Thyroid gland (tissue), 4 donors: ENCODE results near the gene TCL1B. TPM values are rescaled to one million over a fixed set of nuclear protein-coding genes. Genes with fewer than 3 reads are reported as not detected.

Experiments
- DNase-seq, 2 donors: peaks; one replicate each; pipeline ENCODE4 v3.0.0-alpha.2; 2019
- H3K27ac ChIP-seq, 3 donors: fragments of 200-600 bp; sonication (generic); 1 replicate in 2 of 3; 2 replicates in 1 of 3; pipeline ENCODE4 v1.5.1; 2016 to 2019; ENCODE audit warnings: mild to moderate bottlenecking in 1 of 3, moderate library complexity in 1 of 3
- H3K27me3 ChIP-seq: fragments of 200-600 bp; sonication (generic); one replicate; pipeline ENCODE4 v1.5.1; 2019
- H3K36me3 ChIP-seq, 2 donors: fragments of 200-600 bp; sonication (generic); one replicate each; pipeline ENCODE4 v1.5.1; 2016 to 2019
- H3K4me1 ChIP-seq, 2 donors: fragments of 200-600 bp; sonication (generic); one replicate each; pipeline ENCODE4 v1.5.1; 2017 to 2019
- H3K4me3 ChIP-seq, 3 donors: fragments of 200-600 bp; sonication (generic); replicated peaks in 1 of 3; 1 replicate in 2 of 3; 2 replicates in 1 of 3; pipeline ENCODE4 v1.5.1; 2016; ENCODE audit warnings: mild to moderate bottlenecking in 1 of 3
- H3K9me3 ChIP-seq: fragments of 200-600 bp; sonication (generic); one replicate; pipeline ENCODE4 v1.5.1; 2017
- CTCF ChIP-seq, 6 experiments: fragments of 200-600 bp in 3 of 6; fragments of 450-650 bp in 3 of 6; sonication (generic) in 3 of 6; IDR thresholded peaks; one replicate each; pipeline ENCODE4 v1.5.1; 2016 to 2019; ENCODE audit warnings: antibody characterized with exemption in 6 of 6, mild to moderate bottlenecking in 2 of 6, inconsistent platforms in 1 of 6, moderate library complexity in 1 of 6
- POLR2A ChIP-seq, 2 donors: fragments of 450-650 bp; IDR thresholded peaks; one replicate each; pipeline ENCODE4 v1.6.1; 2017; ENCODE audit warnings: antibody characterized with exemption in 2 of 2, mild to moderate bottlenecking in 2 of 2, moderate library complexity in 1 of 2
- WGBS, 2 donors: methylation state at CpG; one replicate each; pipeline ENCODE4 v1.1.5; 2017; 5-methylcytosine and 5-hydroxymethylcytosine counted together
- intact Hi-C: fragments of 100-400 bp; cut with DNase I; formaldehyde crosslinking; loops from one replicate; pipeline ENCODE4 v1.15.1; 2023
- total RNA-seq, 4 donors: library from RNA; depleted of rRNA; stranded (reverse); fragments of >200 nt; gene quantifications; one replicate each; pipeline ENCODE4 v1.2.3, GENCODE V29; 2016

The TCL1B gene
- total RNA-seq, 4 donors from 2014 or later: not detected

- Histone ChIP-seq H3K27me3 (no peaks in the 10 kb centered on the region), H3K4me3 (no peak overlapping the region), H3K9me3 (no peaks in the 10 kb centered on the region), H3K27ac (no peak overlapping the region), H3K36me3 (no peaks in the 10 kb centered on the region), H3K4me1 (no peaks in the 10 kb centered on the region)
- DNase-seq: no peak
- 81 to 83% methylated on average over 4 of the region's 4 CpGs for WGBS, 2 donors
- intact Hi-C loops: no loop called here
- no peak for TF ChIP-seq POLR2A (IDR thresholded peaks at IDR 0.05)
- TF ChIP-seq CTCF (IDR thresholded peaks at IDR 0.05): no peak
Measured at GRCh38 chr14:95677179-95677835, 8.9 kb upstream of the TCL1B start.

- H3K4me1 ChIP-seq: no peaks in the 10 kb centered on the region
- intact Hi-C loops: no loop called here
- H3K36me3 ChIP-seq: no peaks in the 10 kb centered on the region
- H3K9me3 ChIP-seq: no peaks in the 10 kb centered on the region
- H3K27ac ChIP-seq: no peak overlapping the region
- no peaks in the 10 kb centered on the region for H3K27me3 ChIP-seq
- peak in 1 of 2 donors; percentile 11 for DNase-seq
- TF ChIP-seq CTCF (IDR thresholded peaks at IDR 0.05) (no peak), POLR2A (IDR thresholded peaks at IDR 0.05) (no peak)
- no peak overlapping the region for H3K4me3 ChIP-seq
- WGBS, 2 donors: 60 to 65% methylated on average over 4 of the region's 4 CpGs
Measured at GRCh38 chr14:95679148-95679815, 6.9 kb upstream of the TCL1B start.

GRCh38 chr14:95679998-95680735, 6.1 kb upstream of the TCL1B start:
- H3K4me3 ChIP-seq: no peak overlapping the region
- no peaks in the 10 kb centered on the region for H3K36me3 ChIP-seq
- H3K4me1 ChIP-seq: no peaks in the 10 kb centered on the region
- no peaks in the 10 kb centered on the region for H3K9me3 ChIP-seq
- 9 to 12% methylated on average over 8 of the region's 8 CpGs for WGBS, 2 donors
- TF ChIP-seq CTCF (IDR thresholded peaks at IDR 0.05) (no peak), POLR2A (IDR thresholded peaks at IDR 0.05) (no peak)
- H3K27me3 ChIP-seq: no peaks in the 10 kb centered on the region
- no peak overlapping the region for H3K27ac ChIP-seq
- peak in 1 of 2 donors; percentile 14 for DNase-seq
- intact Hi-C loops: no loop called here

GRCh38 chr14:95681153-95681552, 5.1 kb upstream of the TCL1B start:
- H3K36me3 ChIP-seq: no peaks in the 10 kb centered on the region
- no peaks in the 10 kb centered on the region for H3K27me3 ChIP-seq
- H3K4me1 ChIP-seq: no peaks in the 10 kb centered on the region
- H3K4me3 ChIP-seq: no peak overlapping the region
- intact Hi-C loops: no loop called here
- H3K9me3 ChIP-seq: no peaks in the 10 kb centered on the region
- TF ChIP-seq POLR2A (IDR thresholded peaks at IDR 0.05) (no peak), CTCF (IDR thresholded peaks at IDR 0.05) (no peak)
- WGBS, 2 donors: 81 to 93% methylated on average over 2 of the region's 2 CpGs
- H3K27ac ChIP-seq: no peak overlapping the region
- no peak for DNase-seq

GRCh38 chr14:95683793-95684192, 2.4 kb upstream of the TCL1B start:
- Histone ChIP-seq H3K9me3 (no peaks in the 10 kb centered on the region), H3K27ac (no peak overlapping the region), H3K27me3 (no peaks in the 10 kb centered on the region), H3K36me3 (no peaks in the 10 kb centered on the region), H3K4me1 (no peaks in the 10 kb centered on the region), H3K4me3 (no peak overlapping the region)
- TF ChIP-seq POLR2A (IDR thresholded peaks at IDR 0.05) (no peak), CTCF (IDR thresholded peaks at IDR 0.05) (peak in 1 of 6 experiments; percentile 11)
- intact Hi-C loops: no loop called here
- WGBS, 2 donors: 54 to 58% methylated on average over 4 of the region's 4 CpGs
- no peak for DNase-seq
